Subcutaneous abdominal adipose tissue (tissue), 5 donors: Measurements from ENCODE around the gene TMEM179.

ENCODE experiments used
- H3K27ac ChIP-seq: one replicate; pipeline ENCODE4 v1.7.0; 2013; ENCODE audit warnings: low read depth, mild to moderate bottlenecking, inconsistent platforms, low read length, moderate library complexity
- H3K27me3 ChIP-seq, 5 donors: one replicate each; pipeline ENCODE4 v1.7.0; 2013; ENCODE audit warnings: low read length in 5 of 5, inconsistent platforms in 1 of 5; ENCODE audit not compliant: control insufficient read depth in 5 of 5, insufficient read depth in 4 of 5
- H3K36me3 ChIP-seq, 5 donors: one replicate each; pipeline ENCODE4 v1.7.0; 2013; ENCODE audit warnings: low read length in 5 of 5; ENCODE audit not compliant: control insufficient read depth in 5 of 5, insufficient read depth in 5 of 5
- H3K4me1 ChIP-seq, 5 donors: one replicate each; pipeline ENCODE4 v1.7.0; 2013; ENCODE audit warnings: low read length in 5 of 5, mild to moderate bottlenecking in 3 of 5, moderate library complexity in 1 of 5; ENCODE audit not compliant: control insufficient read depth in 5 of 5, insufficient read depth in 5 of 5
- H3K4me3 ChIP-seq, 5 donors: one replicate each; pipeline ENCODE4 v1.7.0; 2013; ENCODE audit warnings: low read length in 5 of 5, low read depth in 1 of 5
- H3K9ac ChIP-seq, 5 donors: one replicate each; pipeline ENCODE4 v1.7.0; 2013; ENCODE audit warnings: low read length in 5 of 5, mild to moderate bottlenecking in 4 of 5, moderate library complexity in 3 of 5
- H3K9me3 ChIP-seq, 5 donors: one replicate each; pipeline ENCODE4 v1.7.0; 2013; ENCODE audit warnings: low read length in 5 of 5; ENCODE audit not compliant: control insufficient read depth in 5 of 5
- donor health status: healthy.
- donor health status: healthy.
- donor health status: healthy.
- donor health status: healthy.
- donor health status: healthy.

TMEM179 gene

DNA sequence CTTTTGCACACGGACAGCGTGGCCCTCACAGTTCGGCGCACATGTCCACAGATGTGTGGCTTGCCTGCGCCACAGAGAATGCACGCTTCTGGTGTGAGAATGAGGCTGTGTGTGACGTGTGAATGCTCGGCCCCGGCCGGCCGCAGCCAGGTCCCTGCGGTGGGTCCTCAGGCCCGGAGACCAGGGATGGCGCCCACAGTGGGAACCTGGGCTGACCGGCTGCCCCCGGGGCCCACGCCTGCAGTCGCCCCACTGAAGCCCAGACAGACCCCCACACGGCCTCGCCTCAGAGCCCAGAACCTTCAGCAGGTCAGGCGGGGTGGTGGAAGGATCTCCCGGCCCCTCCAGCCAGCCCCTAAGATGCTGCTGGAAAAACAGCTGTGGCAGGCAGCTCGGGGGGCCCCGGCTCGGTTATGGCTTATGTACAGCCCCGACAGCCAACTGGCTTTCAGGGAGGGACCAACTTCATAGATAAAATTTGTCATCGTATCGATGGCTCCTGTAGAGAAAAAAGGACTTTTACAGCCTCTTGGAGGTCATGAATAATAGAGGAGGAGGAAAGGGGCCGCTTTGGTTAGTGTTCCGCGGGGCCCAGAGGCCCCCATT lies 29.5 kb downstream of the TMEM179 start:
- Histone ChIP-seq H3K4me1 (peaks cover 11 to 73% (median 55%) of the 10 kb centered on the region in 5 donors), H3K9me3 (no peaks in the 10 kb centered on the region), H3K27me3 (peaks cover 1 to 7% (median 4%) of the 10 kb centered on the region in 5 donors), H3K27ac (no peak overlapping the region), H3K36me3 (no peaks in the 10 kb centered on the region), H3K4me3 (no peak overlapping the region), H3K9ac (no peak overlapping the region)

GRCh38 chr14:104574536-104574935 lies 30.0 kb downstream of the TMEM179 start:
- H3K9ac ChIP-seq: no peak overlapping the region
- no peaks in the 10 kb centered on the region for H3K9me3 ChIP-seq
- H3K27me3 ChIP-seq: peaks cover 4 to 11% (median 7%) of the 10 kb centered on the region in 5 donors
- no peak overlapping the region for H3K27ac ChIP-seq
- H3K4me3 ChIP-seq: no peak overlapping the region
- peaks cover 11 to 69% (median 49%) of the 10 kb centered on the region in 5 donors for H3K4me1 ChIP-seq
- no peaks in the 10 kb centered on the region for H3K36me3 ChIP-seq

GRCh38 chr14:104573930-104574329 lies 30.6 kb downstream of the TMEM179 start:
- H3K36me3 ChIP-seq: no peaks in the 10 kb centered on the region
- peaks cover 10 to 63% (median 43%) of the 10 kb centered on the region in 5 donors for H3K4me1 ChIP-seq
- H3K4me3 ChIP-seq: no peak overlapping the region
- H3K27me3 ChIP-seq: peaks cover 6 to 17% (median 12%) of the 10 kb centered on the region in 5 donors
- no peak overlapping the region for H3K9ac ChIP-seq
- no peak overlapping the region for H3K27ac ChIP-seq
- H3K9me3 ChIP-seq: no peaks in the 10 kb centered on the region

DNA sequence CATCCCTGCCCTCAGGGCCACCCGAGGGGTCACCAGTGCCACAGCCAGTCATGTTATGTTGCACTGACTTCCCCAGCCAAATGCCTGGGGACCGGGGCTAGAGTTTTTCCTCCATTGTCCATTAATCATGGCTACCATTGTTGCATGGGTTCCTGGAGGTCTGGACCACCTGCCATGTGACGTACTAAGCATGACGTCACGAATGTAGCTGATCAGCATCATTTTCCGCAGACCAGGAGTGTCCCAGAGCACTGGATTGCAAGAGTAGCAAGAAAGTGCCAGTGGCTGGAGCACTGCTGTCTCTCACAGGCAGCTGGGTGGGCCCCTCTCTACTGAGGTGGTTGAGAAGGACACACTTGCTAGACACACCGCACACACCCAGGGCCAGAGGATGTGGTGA lies 31.9 kb downstream of the TMEM179 start:
- Histone ChIP-seq H3K4me1 (peaks cover 6 to 50% (median 31%) of the 10 kb centered on the region in 5 donors), H3K9me3 (no peaks in the 10 kb centered on the region), H3K27me3 (peaks cover 7 to 23% (median 13%) of the 10 kb centered on the region in 5 donors)

DNA sequence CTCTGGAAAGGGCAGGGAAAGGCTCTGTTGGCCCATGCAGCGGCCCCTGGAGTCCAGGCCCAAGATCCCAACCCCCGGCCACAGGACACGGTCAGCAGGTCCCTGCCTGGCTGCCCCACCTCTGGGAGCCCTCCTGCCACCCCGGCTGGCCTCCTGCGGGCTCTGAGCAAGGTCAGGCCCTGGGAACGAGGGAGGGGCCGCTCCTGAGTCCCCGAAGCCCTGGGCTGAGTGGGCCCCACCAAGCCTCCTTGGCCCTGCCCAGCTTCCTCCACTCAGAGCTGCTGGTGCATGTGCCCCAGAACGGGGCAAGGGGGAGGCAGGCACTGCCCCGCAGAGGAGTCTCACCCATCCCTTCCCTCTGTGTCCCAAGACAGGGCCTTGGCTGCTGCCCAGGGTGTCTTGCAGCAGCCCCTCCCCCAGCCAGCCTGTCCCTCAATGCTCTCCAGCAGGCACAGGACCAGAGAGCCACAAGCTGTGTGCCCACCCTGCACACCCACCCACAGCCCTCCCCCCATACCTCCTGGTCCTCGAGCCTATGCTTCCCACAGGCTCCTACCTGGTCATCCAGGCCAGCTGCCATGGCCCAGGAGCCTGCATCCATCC lies 32.4 kb downstream of the TMEM179 start:
- Histone ChIP-seq H3K27ac (no peak overlapping the region), H3K9ac (no peak overlapping the region), H3K4me3 (no peak overlapping the region), H3K4me1 (peaks cover 6 to 45% (median 25%) of the 10 kb centered on the region in 5 donors), H3K36me3 (no peaks in the 10 kb centered on the region), H3K27me3 (peaks cover 10 to 26% (median 18%) of the 10 kb centered on the region in 5 donors), H3K9me3 (no peaks in the 10 kb centered on the region)

More for the DNA sequence above, 31.9 kb downstream of the TMEM179 start:
- Histone ChIP-seq H3K9ac (no peak overlapping the region), H3K27ac (no peak overlapping the region), H3K36me3 (no peaks in the 10 kb centered on the region), H3K4me3 (no peak overlapping the region)

- Histone ChIP-seq H3K9me3 (no peaks in the 10 kb centered on the region), H3K4me1 (peaks cover 0 to 36% (median 17%) of the 10 kb centered on the region in 5 donors), H3K27ac (no peak overlapping the region), H3K36me3 (no peaks in the 10 kb centered on the region), H3K4me3 (no peak overlapping the region), H3K9ac (no peak overlapping the region), H3K27me3 (peaks cover 15 to 33% (median 26%) of the 10 kb centered on the region in 5 donors)
Observed at GRCh38 chr14:104571246-104571645, 33.3 kb downstream of the TMEM179 start.

DNA sequence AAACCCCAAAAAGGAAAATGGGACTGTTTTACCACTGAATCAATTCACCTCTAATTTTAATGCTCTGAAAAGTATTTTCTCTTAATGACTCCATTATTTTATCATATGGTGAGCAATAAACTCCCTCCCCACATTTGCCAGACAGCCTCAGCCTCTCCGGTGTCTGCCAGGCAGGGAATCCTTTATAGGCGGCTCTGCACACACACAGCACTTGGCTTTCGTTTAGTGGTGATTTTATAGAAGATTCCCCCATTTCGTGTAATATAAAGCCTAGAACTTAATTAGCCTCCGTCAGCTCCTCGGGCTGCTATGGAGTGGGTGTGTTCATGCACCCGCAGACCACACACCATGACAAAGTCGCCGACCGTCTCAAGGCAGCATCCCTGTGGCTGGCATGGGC lies 35.1 kb downstream of the TMEM179 start:
- Histone ChIP-seq H3K9ac (no peak overlapping the region), H3K27me3 (peaks cover 15 to 48% (median 37%) of the 10 kb centered on the region in 5 donors)

DNA sequence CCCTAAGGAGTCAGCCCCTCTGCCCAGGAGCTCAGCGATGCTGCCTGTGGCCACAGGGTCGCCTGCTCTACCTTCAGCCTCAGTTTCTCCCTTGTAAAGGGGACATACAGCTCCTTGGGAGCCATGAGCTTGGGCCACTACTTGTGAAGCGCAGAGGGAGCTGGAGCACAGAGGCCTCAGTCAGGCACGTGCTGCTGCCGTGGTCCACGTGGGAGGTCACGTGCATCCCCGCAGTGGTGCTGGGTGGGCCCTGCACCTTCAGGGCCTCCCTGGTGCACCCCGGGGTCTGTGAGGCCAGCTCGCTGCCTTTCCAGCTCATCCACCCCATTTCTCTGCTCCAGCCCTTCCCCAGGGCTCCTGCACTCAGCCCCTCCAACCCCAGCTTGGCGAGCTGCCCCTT lies 36.0 kb downstream of the TMEM179 start:
- no peaks in the 10 kb centered on the region for H3K36me3 ChIP-seq
- H3K27ac ChIP-seq: no peak overlapping the region
- H3K4me3 ChIP-seq: no peak overlapping the region
- H3K27me3 ChIP-seq: peaks cover 15 to 48% (median 37%) of the 10 kb centered on the region in 5 donors
- no peaks in the 10 kb centered on the region for H3K9me3 ChIP-seq
- H3K4me1 ChIP-seq: peaks cover 0 to 38% (median 20%) of the 10 kb centered on the region in 5 donors
- H3K9ac ChIP-seq: no peak overlapping the region

More for the DNA sequence above, 35.1 kb downstream of the TMEM179 start:
- Histone ChIP-seq H3K4me3 (no peak overlapping the region), H3K9me3 (no peaks in the 10 kb centered on the region), H3K36me3 (no peaks in the 10 kb centered on the region), H3K27ac (no peak overlapping the region), H3K4me1 (peaks cover 0 to 36% (median 18%) of the 10 kb centered on the region in 5 donors)

DNA sequence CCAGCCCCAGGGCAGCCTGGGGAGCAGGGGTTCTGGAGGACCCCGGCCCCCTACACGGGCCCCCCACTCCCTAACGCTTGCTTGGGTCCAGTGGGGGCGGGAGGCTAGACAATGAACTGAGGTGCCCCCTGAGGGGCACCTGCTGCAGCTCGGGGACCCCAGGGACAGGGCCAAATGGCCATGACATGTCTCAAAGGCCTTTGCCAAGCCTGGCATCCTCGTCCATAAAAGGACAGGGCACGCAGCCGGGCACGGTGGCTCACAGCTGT lies 36.7 kb downstream of the TMEM179 start:
- H3K9ac ChIP-seq: no peak overlapping the region
- no peaks in the 10 kb centered on the region for H3K9me3 ChIP-seq
- no peaks in the 10 kb centered on the region for H3K36me3 ChIP-seq
- no peak overlapping the region for H3K27ac ChIP-seq
- H3K27me3 ChIP-seq: peaks cover 15 to 48% (median 37%) of the 10 kb centered on the region in 5 donors
- peaks cover 0 to 39% (median 24%) of the 10 kb centered on the region in 5 donors for H3K4me1 ChIP-seq
- H3K4me3 ChIP-seq: no peak overlapping the region

DNA sequence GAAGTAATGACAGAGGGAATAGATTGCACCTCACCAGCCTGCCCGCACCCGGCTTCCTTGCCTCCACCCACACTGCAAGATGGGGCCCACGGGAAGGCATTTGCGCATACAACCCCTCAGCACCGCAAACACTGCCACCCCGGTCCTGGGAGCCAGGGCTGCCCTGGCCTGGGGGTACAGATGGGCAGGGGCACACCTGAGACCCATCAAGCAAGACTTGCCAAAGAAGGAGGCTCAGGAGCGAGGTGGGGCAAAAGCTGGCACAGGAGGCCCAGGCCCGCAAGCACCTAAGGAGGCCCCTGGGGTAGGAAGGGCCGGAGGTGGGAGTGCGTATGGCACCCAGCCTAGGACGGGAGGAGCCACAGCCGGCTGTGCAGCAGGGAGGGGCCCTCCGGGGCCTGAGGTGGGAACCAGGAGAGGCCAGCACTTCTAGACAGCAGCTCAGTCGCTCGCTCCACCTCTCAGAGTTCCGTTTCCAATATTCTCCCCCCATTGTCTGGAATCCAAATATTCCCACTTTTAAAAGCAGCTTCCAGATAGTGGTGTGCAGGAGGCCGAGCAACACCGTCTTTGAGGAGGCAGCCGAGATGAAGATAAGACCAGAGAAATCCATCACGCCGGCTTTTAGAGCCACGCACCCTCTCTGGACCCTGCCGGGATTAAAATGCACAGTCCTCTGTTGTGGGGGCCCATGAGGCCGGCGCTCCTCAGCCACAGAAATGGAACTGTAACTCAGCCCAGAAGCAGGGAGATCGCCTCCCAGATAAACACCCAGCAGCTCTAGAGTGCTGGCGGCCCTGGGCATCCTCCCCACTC lies 37.2 kb downstream of the TMEM179 start:
- no peak overlapping the region for H3K4me3 ChIP-seq
- H3K36me3 ChIP-seq: no peaks in the 10 kb centered on the region
- H3K27ac ChIP-seq: no peak overlapping the region
- no peaks in the 10 kb centered on the region for H3K9me3 ChIP-seq
- peaks cover 15 to 48% (median 37%) of the 10 kb centered on the region in 5 donors for H3K27me3 ChIP-seq
- no peak overlapping the region for H3K9ac ChIP-seq
- H3K4me1 ChIP-seq: peaks cover 0 to 37% (median 24%) of the 10 kb centered on the region in 5 donors
